Endothelial cell of umbilical vein (primary cell): ENCODE data around the gene C6orf141. TPM values are rescaled to one million over a fixed set of nuclear protein-coding genes. Genes with fewer than 3 reads are reported as not detected.

ENCODE experiments used
- BruUV-seq: library from RNA; stranded (reverse); fragments of 400-500 nt; replicated peaks from 2 replicates; lab custom pipeline; 2021; lab: Mats Ljungman, UMichigan
- CTCF ChIA-PET: fragments of 300-600, 350-600 bp; sonication (Branson Sonifier 250); formaldehyde crosslinking; loops from one replicate; lab custom pipeline; 2021; ENCODE audit warnings: antibody characterized with exemption, inconsistent platforms; lab: Charles Lee
- POLR2A ChIA-PET: fragments of 300-600, 350-600 bp; sonication (Branson Sonifier 250); formaldehyde crosslinking; loops from one replicate; lab custom pipeline; 2021; ENCODE audit warnings: antibody characterized with exemption, inconsistent platforms; lab: Charles Lee
- DNase-seq: peaks from one replicate; pipeline ENCODE4 v3.0.0-alpha.2; 2011; ENCODE audit warnings: low read depth, low spot score
- FAIRE-seq: peaks from 2 replicates; lab custom pipeline; 2011; peaks lifted over from hg19 to GRCh38; lab: Jason Lieb, UNC
- H2AFZ ChIP-seq: 2 replicates; pipeline ENCODE4 v1.6.0; 2012; ENCODE audit warnings: low read depth, low read length, control low read depth, inconsistent platforms
- H3K27ac ChIP-seq: 2 replicates; pipeline ENCODE4 v1.5.1; 2011; ENCODE audit warnings: low read depth, mild to moderate bottlenecking, control low read depth, low read length, moderate library complexity; ENCODE audit not compliant: insufficient read depth
- H3K27me3 ChIP-seq, 2 experiments: 2 replicates each; pipeline versions ENCODE4 v1.6.0 to v1.6.1; 2011; ENCODE audit warnings: low read length in 2 of 2, mixed read lengths in 1 of 2; ENCODE audit not compliant: control insufficient read depth in 2 of 2, insufficient read depth in 2 of 2
- H3K36me3 ChIP-seq, 2 experiments: 2 replicates in 1 of 2; 3 replicates in 1 of 2; pipeline ENCODE4 v1.5.1; 2011; ENCODE audit warnings: low read length in 2 of 2, mild to moderate bottlenecking in 1 of 2, moderate library complexity in 1 of 2; ENCODE audit not compliant: control insufficient read depth in 2 of 2, insufficient read depth in 2 of 2; ENCODE audit errors: extremely low read depth in 1 of 2
- H3K4me1 ChIP-seq: 3 replicates; pipeline ENCODE4 v1.5.1; 2011; ENCODE audit warnings: mild to moderate bottlenecking, low read length; ENCODE audit not compliant: control insufficient read depth, insufficient read depth; ENCODE audit errors: extremely low read depth
- H3K4me2 ChIP-seq: 2 replicates; pipeline ENCODE4 v1.6.1; 2011; ENCODE audit warnings: low read length, control low read depth, mixed read lengths; ENCODE audit not compliant: insufficient read depth
- H3K4me3 ChIP-seq, 3 experiments: fragments of 200-600 bp in 1 of 3; sonication (generic), shearing (Covaris generic) in 1 of 3; replicated peaks in 1 of 3; 2 replicates each; pipeline ENCODE4 v1.5.1; 2011 to 2016; ENCODE audit warnings: control low read depth in 3 of 3, low read length in 3 of 3, mild to moderate bottlenecking in 2 of 3, inconsistent platforms in 1 of 3, low read depth in 1 of 3, moderate library complexity in 1 of 3; ENCODE audit not compliant: insufficient read depth in 1 of 3
- H3K79me2 ChIP-seq: 2 replicates; pipeline ENCODE4 v1.6.0; 2012; ENCODE audit warnings: low read length, inconsistent platforms; ENCODE audit not compliant: control insufficient read depth, insufficient read depth
- H3K9ac ChIP-seq: replicated peaks from 2 replicates; pipeline ENCODE3; 2011; ENCODE audit warnings: low read length, control low read depth; ENCODE audit not compliant: insufficient read depth; ENCODE audit errors: extremely low read depth
- H3K9me1 ChIP-seq: replicated peaks from 3 replicates; pipeline ENCODE4 v1.6.0; 2011; ENCODE audit warnings: mild to moderate bottlenecking, low read length; ENCODE audit not compliant: control insufficient read depth, insufficient read depth; ENCODE audit errors: extremely low read depth
- H3K9me3 ChIP-seq: replicated peaks from 2 replicates; pipeline ENCODE4 v1.5.1; 2012; ENCODE audit warnings: low read length, inconsistent platforms; ENCODE audit not compliant: control insufficient read depth, insufficient read depth
- H4K20me1 ChIP-seq: replicated peaks from 2 replicates; pipeline ENCODE3; 2011; ENCODE audit warnings: mild to moderate bottlenecking, low read length; ENCODE audit not compliant: control insufficient read depth, insufficient read depth; ENCODE audit errors: extremely low read depth
- CTCF ChIP-seq, 2 donors: IDR thresholded peaks; 1 replicate in 1 of 2; 2 replicates in 1 of 2; pipeline ENCODE4 v1.5.1; 2011; ENCODE audit warnings: low read length in 2 of 2, mild to moderate bottlenecking in 2 of 2, moderate library complexity in 2 of 2, control low read depth in 1 of 2, inconsistent platforms in 1 of 2, low read depth in 1 of 2; ENCODE audit not compliant: insufficient read depth in 1 of 2; ENCODE audit errors: extremely low read depth in 1 of 2
- EZH2 ChIP-seq: IDR thresholded peaks from 2 replicates; pipeline ENCODE4 v1.6.1; 2012; ENCODE audit warnings: borderline replicate concordance, low read depth, mild to moderate bottlenecking, moderate library complexity, low read length, inconsistent platforms; ENCODE audit not compliant: severe bottlenecking
- FOS ChIP-seq: IDR thresholded peaks from 2 replicates; pipeline ENCODE4 v1.6.1; 2011; ENCODE audit warnings: mild to moderate bottlenecking, low read length, moderate library complexity, borderline replicate concordance; ENCODE audit not compliant: insufficient read depth
- GATA2 ChIP-seq: IDR thresholded peaks from 2 replicates; pipeline ENCODE4 v1.7.0; 2011; ENCODE audit warnings: low read depth, mild to moderate bottlenecking, moderate library complexity, mixed read lengths, low read length; ENCODE audit not compliant: insufficient read length, insufficient read depth
- JUN ChIP-seq: IDR thresholded peaks from 2 replicates; pipeline ENCODE4 v1.6.1; 2011; ENCODE audit warnings: borderline replicate concordance, low read depth; ENCODE audit not compliant: insufficient read length, insufficient read depth
- MAX ChIP-seq: IDR thresholded peaks from 2 replicates; pipeline ENCODE4 v1.6.1; 2011; ENCODE audit not compliant: insufficient read depth, insufficient read length
- MYC ChIP-seq: IDR thresholded peaks from one replicate; pipeline ENCODE4 v1.6.1; 2011; ENCODE audit warnings: mild to moderate bottlenecking, low read depth, low read length
- POLR2A ChIP-seq: IDR thresholded peaks from 2 replicates; pipeline ENCODE4 v1.6.1; 2012; ENCODE audit warnings: low read depth, mild to moderate bottlenecking, control low read depth, low read length
- POLR2AphosphoS5 ChIP-seq: IDR thresholded peaks from 2 replicates; pipeline ENCODE4 v1.6.1; 2012; ENCODE audit warnings: low read depth, mild to moderate bottlenecking, control low read depth, low read length, moderate library complexity; ENCODE audit not compliant: insufficient read depth
- dilution Hi-C: fragments of 300-500 bp; cut with MboI; formaldehyde crosslinking; loops from one replicate; pipeline ENCODE4 v1.15.0; 2019; ENCODE audit warnings: low sequenced_read_pairs; ENCODE audit not compliant: extremely low pct_ligation_motif_present
- intact Hi-C: fragments of 100-400 bp; cut with micrococcal nuclease; formaldehyde crosslinking; loops from one replicate; pipeline ENCODE4 v1.10.0; 2022
- polyA plus RNA-seq, 4 experiments: library from polyadenylated mRNA; depleted of rRNA in 3 of 4; stranded (reverse) in 3 of 4; unstranded in 1 of 4; fragments of >200 nt; gene quantifications; 2 replicates each; pipeline versions ENCODE4 v1.2.1 to v1.2.3, GENCODE V29; 2011 to 2012; ENCODE audit warnings: missing spikeins in 1 of 4
- total RNA-seq: library from RNA; stranded (reverse); gene quantifications from 2 replicates; pipeline ENCODE4 v1.2.3, GENCODE V29; 2021

C6orf141 gene
- total and polyA plus RNA-seq, 2 donors (not counting 3 experiments of a cell fraction or from before 2014, with no cell fraction given) = 5.7 to 15.5 TPM

DNA sequence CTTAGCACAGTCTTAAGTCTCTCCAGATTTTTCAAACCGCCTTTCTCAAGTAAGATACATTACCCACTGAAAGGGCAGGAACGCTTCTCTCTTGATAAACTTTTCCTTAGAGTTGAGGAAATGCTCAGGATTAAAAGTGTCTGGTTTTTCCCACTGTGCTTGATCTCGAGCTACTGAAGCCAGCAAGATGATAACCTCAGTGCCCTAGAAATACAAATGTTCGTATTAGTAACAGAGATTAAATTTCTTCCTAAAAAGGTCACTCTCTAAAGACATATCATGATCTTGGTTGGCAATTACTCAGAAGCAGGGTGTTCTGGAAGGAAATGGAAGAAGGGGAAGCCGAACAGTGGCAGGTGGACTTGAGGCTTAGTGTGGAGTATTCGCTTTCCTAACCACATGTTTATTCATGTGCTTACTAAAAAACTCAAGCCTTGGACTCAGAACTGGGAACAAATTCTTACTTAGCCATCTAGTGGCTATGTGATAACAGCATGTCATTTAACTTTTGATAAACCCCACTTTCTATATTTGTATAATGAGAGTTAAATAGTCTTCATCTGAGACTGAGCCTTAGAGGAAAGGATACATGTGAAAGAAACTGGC lies 20.1 kb downstream of the C6orf141 start:
- Histone ChIP-seq H3K79me2 (no peaks in the 10 kb centered on the region), H3K4me3 (no peak overlapping the region), H3K36me3 (no peaks in the 10 kb centered on the region), H3K9me1 (no peaks in the 10 kb centered on the region), H3K9ac (peak overlapping the region; percentile 38), H3K9me3 (no peaks in the 10 kb centered on the region), H2AFZ (peak overlapping the region; percentile 88), H3K27ac (peak overlapping the region; percentile 55), H4K20me1 (no peaks in the 10 kb centered on the region), H3K4me2 (peak overlapping the region; percentile 65), H3K4me1 (peaks cover 36% of the 10 kb centered on the region), H3K27me3 (no peaks in the 10 kb centered on the region)
- no peak for FAIRE-seq
- DNase-seq = peak; percentile 67
- no peak for TF ChIP-seq MYC
- no peak for TF ChIP-seq POLR2A
- TF ChIP-seq CTCF (IDR thresholded peaks at IDR 0.05; ENCODE audit: extremely low read depth in 1 of 2, insufficient read depth in 1 of 2, low read depth in 1 of 2, low read length in 2 of 2) = peak; percentile 20 to 25
- TF ChIP-seq GATA2 = no peak
- ChIA-PET POLR2A (no interaction called here), CTCF (interaction anchor here (1.6 to 17.7 kb wide), 6 partner anchors 9 to 38 kb away, joined by 3 to 205 read pairs (median 12); partner anchors contain the start of gene C6orf141)
- BruUV-seq = no TSS peak
- dilution Hi-C loops (no loop called here), intact Hi-C loops (loop anchor here (1.0 kb wide), 2 partner anchors 37 to 38 kb away; no protein-coding TSS in a partner anchor)

- DNase-seq (no peak), FAIRE-seq (no peak)
- H3K27me3 ChIP-seq = no peaks in the 10 kb centered on the region
- ChIA-PET POLR2A (no interaction called here), CTCF (interaction anchor here (17.7 kb wide), 1 partner anchor 44 kb away, joined by 205 read pairs; no protein-coding TSS in a partner anchor)
- no peak overlapping the region for H2AFZ ChIP-seq
- no peaks in the 10 kb centered on the region for H4K20me1 ChIP-seq
- no peak overlapping the region for H3K4me3 ChIP-seq
- BruUV-seq = no TSS peak
- intact Hi-C loops (no loop called here), dilution Hi-C loops (no loop called here)
- no peaks in the 10 kb centered on the region for H3K9me1 ChIP-seq
- no peak overlapping the region for H3K4me2 ChIP-seq
- TF ChIP-seq CTCF (IDR thresholded peaks at IDR 0.05; ENCODE audit: extremely low read depth in 1 of 2, insufficient read depth in 1 of 2, low read depth in 1 of 2, low read length in 2 of 2) = no peak
- TF ChIP-seq POLR2AphosphoS5 = no peak
- no peak for TF ChIP-seq FOS
- TF ChIP-seq EZH2 = no peak
- TF ChIP-seq POLR2A = no peak
- TF ChIP-seq GATA2 = no peak
- no peak for TF ChIP-seq MAX
- no peak for TF ChIP-seq JUN
- TF ChIP-seq MYC = no peak
- no peak overlapping the region for H3K27ac ChIP-seq
- no peaks in the 10 kb centered on the region for H3K36me3 ChIP-seq
- H3K79me2 ChIP-seq = no peaks in the 10 kb centered on the region
- no peaks in the 10 kb centered on the region for H3K9me3 ChIP-seq
- no peaks in the 10 kb centered on the region for H3K4me1 ChIP-seq
- no peak overlapping the region for H3K9ac ChIP-seq
These were observed 26.1 kb downstream of the C6orf141 start for GRCh38 chr6:49576618-49577017.
